ENCODE measurements around the gene USP12.

Gene USP12

GRCh38 chr13:27027086-27027667 is 144.4 kb downstream of the USP12 start:
- no peak for FAIRE-seq

- FAIRE-seq = no peak
These were observed 145.2 kb downstream of the USP12 start for GRCh38 chr13:27026396-27026795.

GRCh38 chr13:27024776-27025492 is 146.7 kb downstream of the USP12 start:
- FAIRE-seq = no peak

- no peak for FAIRE-seq
These were observed 147.5 kb downstream of the USP12 start for GRCh38 chr13:27024074-27024461.

- no peak for FAIRE-seq
These were observed 148.1 kb downstream of the USP12 start for GRCh38 chr13:27023385-27024073.

- FAIRE-seq = no peak
These were observed 148.9 kb downstream of the USP12 start for GRCh38 chr13:27022571-27023311.

- FAIRE-seq = no peak
These were observed 151.2 kb downstream of the USP12 start for GRCh38 chr13:27020415-27020814.

GRCh38 chr13:27018882-27019281 is 152.7 kb downstream of the USP12 start:
- no peak for FAIRE-seq

GRCh38 chr13:27018344-27018861 is 153.2 kb downstream of the USP12 start:
- no peak for FAIRE-seq

- FAIRE-seq = no peak
These were observed 154.7 kb downstream of the USP12 start for GRCh38 chr13:27016875-27017274.
